ENCODE results near the gene SARNP. TPM values are rescaled to one million over a fixed set of nuclear protein-coding genes. Genes with fewer than 3 reads are reported as not detected.

The SARNP gene
- polyA plus RNA-seq, 1 of the 3 experiments (the other 2 are of a cell fraction) = 65.8 TPM

- TF ChIP-seq RXRA (IDR thresholded peaks at IDR 0.05; ENCODE audit: borderline replicate concordance, low read depth) = no peak
- no peak for TF ChIP-seq TCF12 (IDR thresholded peaks at IDR 0.05)
- no peak for TF ChIP-seq SIN3A (IDR thresholded peaks at IDR 0.05; ENCODE audit: borderline replicate concordance, low read depth, low read length)
- TF ChIP-seq GABPA (IDR thresholded peaks at IDR 0.05; ENCODE audit: low read depth) = no peak
- no peak for TF ChIP-seq TEAD4 (IDR thresholded peaks at IDR 0.05; ENCODE audit: borderline replicate concordance, insufficient read depth)
- TF ChIP-seq MEF2A (IDR thresholded peaks at IDR 0.05; ENCODE audit: borderline replicate concordance, low read depth) = no peak
- TF ChIP-seq RAD21 (IDR thresholded peaks at IDR 0.05; ENCODE audit: low read length) = no peak
- no peak for TF ChIP-seq NFIC (IDR thresholded peaks at IDR 0.05; ENCODE audit: borderline replicate concordance)
- no peak for TF ChIP-seq SMC3 (IDR thresholded peaks at IDR 0.05; ENCODE audit: low read depth, low read length)
- TF ChIP-seq FOXM1 (IDR thresholded peaks at IDR 0.05; ENCODE audit: low read depth) = no peak
- TF ChIP-seq GATA2 (CRISPR knock-in tag; IDR thresholded peaks at IDR 0.05) = no peak
- no peak for TF ChIP-seq CHD2 (IDR thresholded peaks at IDR 0.05; ENCODE audit: low read length, partially characterized antibody)
- TF ChIP-seq MXI1 (IDR thresholded peaks at IDR 0.05; ENCODE audit: low read depth, low read length) = no peak
These were observed 10.5 kb downstream of the SARNP start (continued) for GRCh38 chr12:55806982-55807381.

GRCh38 chr12:55797550-55797949 lies 20.0 kb downstream of the SARNP start:
- H4K20me1 ChIP-seq (ENCODE audit: insufficient read depth) = no peaks in the 10 kb centered on the region; the same call in 1 of the 2 replicates
- no peak for DNase-seq
- H3K9me3 ChIP-seq = no peaks in the 10 kb centered on the region
- ChIA-PET CTCF (interaction anchor here (0.6 to 19.8 kb wide), 20 partner anchors 8 to 141 kb away, joined by 3 to 358 read pairs (median 6); partner anchors contain the start of genes GDF11, ORMDL2 and SARNP), POLR2A (no interaction called here)
- H3K4me2 ChIP-seq = no peak overlapping the region
- H3K36me3 ChIP-seq (replicated peaks in 1 of 2; ENCODE audit: control insufficient read depth in 1 of 2, insufficient read depth in 2 of 2, low read length in 1 of 2) = peaks cover 59 to 86% of the 10 kb centered on the region in 2 experiments
- no peaks in the 10 kb centered on the region for H3K4me1 ChIP-seq (ENCODE audit: control insufficient read depth in 1 of 2, insufficient read depth in 2 of 2, low read depth in 1 of 2, low read length in 1 of 2)
- H3K79me2 ChIP-seq (ENCODE audit: insufficient read depth) = peaks cover 62% of the 10 kb centered on the region
- no peak overlapping the region for H3K4me3 ChIP-seq (ENCODE audit: low read depth in 2 of 2, low read length in 1 of 2)
- no peak overlapping the region for H3K27ac ChIP-seq (ENCODE audit: low read depth in 2 of 2, low read length in 1 of 2)
- peaks cover 14% of the 10 kb centered on the region for H3F3A ChIP-seq (replicated peaks; ENCODE audit: insufficient read depth)
- H3K27me3 ChIP-seq (ENCODE audit: insufficient read depth) = no peaks in the 10 kb centered on the region
- 64% methylated on average over 4 of the region's 4 CpGs for WGBS (ENCODE audit: low lambda C conversion rate)
- no peak overlapping the region for H2AFZ ChIP-seq (ENCODE audit: low read depth)
- TF ChIP-seq POLR2AphosphoS5 (IDR thresholded peaks at IDR 0.05; ENCODE audit: low read depth, low read length) = no peak
- no peak for TF ChIP-seq SIN3A (IDR thresholded peaks at IDR 0.05; ENCODE audit: borderline replicate concordance, low read depth, low read length)
- TF ChIP-seq YY1 (IDR thresholded peaks at IDR 0.05; ENCODE audit: low read depth) = no peak
- TF ChIP-seq EZH2phosphoT487 (IDR thresholded peaks at IDR 0.05; ENCODE audit: borderline replicate concordance, low read depth) = no peak
- no peak for TF ChIP-seq NFIC (IDR thresholded peaks at IDR 0.05; ENCODE audit: borderline replicate concordance)
- TF ChIP-seq ZBTB33 (IDR thresholded peaks at IDR 0.05; ENCODE audit: borderline replicate concordance, low read depth) = no peak
- no peak for TF ChIP-seq FOXM1 (IDR thresholded peaks at IDR 0.05; ENCODE audit: low read depth)
- no peak for TF ChIP-seq USF1 (IDR thresholded peaks at IDR 0.05; ENCODE audit: borderline replicate concordance, low read depth)
- no peak for TF ChIP-seq MXI1 (IDR thresholded peaks at IDR 0.05; ENCODE audit: low read depth, low read length)
- TF ChIP-seq SMC3 (IDR thresholded peaks at IDR 0.05; ENCODE audit: low read depth, low read length) = no peak
- no peak for TF ChIP-seq RCOR1 (IDR thresholded peaks at IDR 0.05; ENCODE audit: low read length)
- no peak for TF ChIP-seq MEF2A (IDR thresholded peaks at IDR 0.05; ENCODE audit: borderline replicate concordance, low read depth)
- TF ChIP-seq FOSL2 (IDR thresholded peaks at IDR 0.05; ENCODE audit: borderline replicate concordance, low read depth) = no peak
- no peak for TF ChIP-seq TEAD4 (IDR thresholded peaks at IDR 0.05; ENCODE audit: borderline replicate concordance, insufficient read depth)
- TF ChIP-seq RFX5 (IDR thresholded peaks at IDR 0.05; ENCODE audit: low read length) = no peak
- no peak for TF ChIP-seq RAD21 (IDR thresholded peaks at IDR 0.05; ENCODE audit: low read length)
- no peaks in the 10 kb centered on the region for H3K9me2 ChIP-seq
- H3K9ac ChIP-seq = no peak overlapping the region

Data from SK-N-SH (cell line).